Measurements from ENCODE around the gene CLEC2A. TPM values are rescaled to one million over a fixed set of nuclear protein-coding genes. Genes with fewer than 3 reads are reported as not detected.

CLEC2A gene
- total and polyA plus RNA-seq, 7 donors: not detected

GRCh38 chr12:9948606-9949296, 16.6 kb upstream of the CLEC2A start:
- H3K27ac ChIP-seq: no peak overlapping the region
- no peak overlapping the region for H3K4me3 ChIP-seq
- H3K9me3 ChIP-seq: no peaks in the 10 kb centered on the region
- no peak for TF ChIP-seq CTCF (IDR thresholded peaks at IDR 0.05)
- no peaks in the 10 kb centered on the region for H3K4me1 ChIP-seq
- 73 to 77% (median 75%) methylated on average over 3 of the region's 3 CpGs for WGBS, 3 donors
- intact Hi-C loops (cut with DNase I): no loop called here
- no peaks in the 10 kb centered on the region for H3K36me3 ChIP-seq (ENCODE audit: insufficient read depth in 1 of 2, low read depth in 1 of 2)
- ATAC-seq (no peak), DNase-seq (no peak)
- no peaks in the 10 kb centered on the region for H3K27me3 ChIP-seq (ENCODE audit: insufficient read depth in 3 of 3, low read length in 2 of 3)

GRCh38 chr12:9947674-9948073, 15.5 kb upstream of the CLEC2A start:
- Histone ChIP-seq H3K27ac (no peak overlapping the region), H3K27me3 (ENCODE audit: insufficient read depth in 3 of 3, low read length in 2 of 3) (no peaks in the 10 kb centered on the region), H3K36me3 (ENCODE audit: insufficient read depth in 1 of 2, low read depth in 1 of 2) (no peaks in the 10 kb centered on the region), H3K4me3 (no peak overlapping the region), H3K4me1 (no peaks in the 10 kb centered on the region), H3K9me3 (no peaks in the 10 kb centered on the region)
- 80 to 87% (median 87%) methylated on average over 3 of the region's 3 CpGs for WGBS, 3 donors
- DNase-seq (no peak), ATAC-seq (no peak)
- intact Hi-C loops (cut with DNase I): no loop called here
- no peak for TF ChIP-seq CTCF (IDR thresholded peaks at IDR 0.05)

- no peak for ATAC-seq
- intact Hi-C loops (cut with DNase I): no loop called here
Measured at GRCh38 chr12:9944391-9944790, 12.2 kb upstream of the CLEC2A start.

GRCh38 chr12:9943240-9943639, 11.1 kb upstream of the CLEC2A start:
- DNase-seq (no peak), ATAC-seq (no peak)
- Histone ChIP-seq H3K27ac (no peak overlapping the region), H3K9me3 (no peaks in the 10 kb centered on the region), H3K36me3 (ENCODE audit: insufficient read depth in 1 of 2, low read depth in 1 of 2) (no peaks in the 10 kb centered on the region), H3K27me3 (ENCODE audit: insufficient read depth in 3 of 3, low read length in 2 of 3) (no peaks in the 10 kb centered on the region), H3K4me3 (no peak overlapping the region), H3K4me1 (no peaks in the 10 kb centered on the region)
- intact Hi-C loops (cut with DNase I): no loop called here
- 48 to 51% (median 48%) methylated on average over 19 of the region's 19 CpGs for WGBS, 3 donors
- no peak for TF ChIP-seq CTCF (IDR thresholded peaks at IDR 0.05)

More at GRCh38 chr12:9944391-9944790, 12.2 kb upstream of the CLEC2A start:
- TF ChIP-seq CTCF (IDR thresholded peaks at IDR 0.05): no peak
- DNase-seq: no peak
- 69 to 78% (median 73%) methylated on average over 2 of the region's 2 CpGs for WGBS, 3 donors
- H3K36me3 ChIP-seq (ENCODE audit: insufficient read depth in 1 of 2, low read depth in 1 of 2): no peaks in the 10 kb centered on the region
- no peak overlapping the region for H3K27ac ChIP-seq
- H3K4me1 ChIP-seq: no peaks in the 10 kb centered on the region
- H3K27me3 ChIP-seq (ENCODE audit: insufficient read depth in 3 of 3, low read length in 2 of 3): no peaks in the 10 kb centered on the region
- no peaks in the 10 kb centered on the region for H3K9me3 ChIP-seq
- no peak overlapping the region for H3K4me3 ChIP-seq

GRCh38 chr12:9941838-9942237, 9.7 kb upstream of the CLEC2A start:
- H3K36me3 ChIP-seq (ENCODE audit: insufficient read depth in 1 of 2, low read depth in 1 of 2): no peaks in the 10 kb centered on the region
- intact Hi-C loops (cut with DNase I): no loop called here
- no peak overlapping the region for H3K4me3 ChIP-seq
- 79 to 89% (median 86%) methylated on average over 1 of the region's 1 CpG for WGBS, 3 donors
- H3K27ac ChIP-seq: no peak overlapping the region
- TF ChIP-seq CTCF (IDR thresholded peaks at IDR 0.05): no peak
- H3K4me1 ChIP-seq: no peaks in the 10 kb centered on the region
- no peaks in the 10 kb centered on the region for H3K27me3 ChIP-seq (ENCODE audit: insufficient read depth in 3 of 3, low read length in 2 of 3)
- H3K9me3 ChIP-seq: no peaks in the 10 kb centered on the region
- DNase-seq (no peak), ATAC-seq (no peak)
